Activated T-cell treated with anti-CD3 and anti-CD28 coated beads for 48 hours (primary cell): ENCODE data around the gene ADGRL2.

Source experiments
- DNase-seq: peaks from one replicate; pipeline ENCODE4 v3.0.0-alpha.2; 2020; ENCODE audit warnings: low read depth

The ADGRL2 gene

DNA sequence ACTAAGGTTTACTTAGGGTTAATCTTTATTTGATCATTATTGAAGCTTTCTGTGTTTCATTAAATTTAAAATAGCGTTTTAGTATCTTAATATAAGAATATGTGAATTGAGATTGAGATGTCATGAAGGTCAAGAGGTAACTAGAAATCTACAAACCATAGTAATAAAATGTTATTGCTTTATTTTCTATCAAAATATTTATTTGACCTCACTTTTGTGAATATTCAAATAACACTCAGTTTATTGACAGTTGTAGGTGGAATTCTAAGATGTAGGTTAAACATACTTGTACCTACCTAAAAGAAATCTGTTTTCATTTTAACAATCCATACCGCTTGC, 5.7 kb downstream of the ADGRL2 start:
- DNase-seq: no peak

DNA sequence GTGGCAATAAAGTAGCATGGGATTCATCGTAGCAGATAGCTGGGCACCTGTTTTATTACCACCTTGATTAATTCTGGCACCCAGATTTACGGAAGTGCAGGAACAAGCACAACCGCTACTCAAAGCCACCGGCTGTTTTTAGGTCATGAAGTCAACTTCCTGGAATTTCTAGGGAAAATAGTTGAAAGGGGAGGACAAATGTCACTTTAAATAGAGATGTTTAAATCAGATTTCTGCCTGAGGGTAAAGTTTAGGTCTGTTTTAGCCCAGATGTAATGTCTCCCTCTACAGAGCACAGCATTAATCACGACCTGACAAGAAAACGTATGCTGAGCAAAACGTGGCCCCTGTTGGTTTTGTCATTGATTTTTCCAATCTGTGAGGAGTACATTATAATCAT, 8.0 kb downstream of the ADGRL2 start:
- no peak for DNase-seq

DNA sequence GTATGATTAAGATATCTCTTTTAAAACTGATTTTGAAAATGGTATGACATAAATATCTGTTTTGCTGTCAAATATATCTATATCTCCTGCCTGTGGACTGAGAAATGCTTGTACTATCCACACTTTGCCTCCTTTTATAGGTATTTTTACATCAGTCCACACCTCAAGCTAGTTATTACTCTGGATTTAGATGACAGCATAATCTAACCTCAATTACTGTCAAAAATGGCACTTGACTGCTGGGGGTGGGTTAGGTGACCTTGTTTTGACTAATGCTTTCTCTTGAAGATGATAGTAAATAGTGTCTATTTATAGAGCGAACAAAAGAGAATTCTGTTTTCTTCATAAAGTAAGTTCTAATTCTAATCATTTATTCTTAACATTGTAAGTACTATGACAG, 9.1 kb downstream of the ADGRL2 start:
- no peak for DNase-seq

DNA sequence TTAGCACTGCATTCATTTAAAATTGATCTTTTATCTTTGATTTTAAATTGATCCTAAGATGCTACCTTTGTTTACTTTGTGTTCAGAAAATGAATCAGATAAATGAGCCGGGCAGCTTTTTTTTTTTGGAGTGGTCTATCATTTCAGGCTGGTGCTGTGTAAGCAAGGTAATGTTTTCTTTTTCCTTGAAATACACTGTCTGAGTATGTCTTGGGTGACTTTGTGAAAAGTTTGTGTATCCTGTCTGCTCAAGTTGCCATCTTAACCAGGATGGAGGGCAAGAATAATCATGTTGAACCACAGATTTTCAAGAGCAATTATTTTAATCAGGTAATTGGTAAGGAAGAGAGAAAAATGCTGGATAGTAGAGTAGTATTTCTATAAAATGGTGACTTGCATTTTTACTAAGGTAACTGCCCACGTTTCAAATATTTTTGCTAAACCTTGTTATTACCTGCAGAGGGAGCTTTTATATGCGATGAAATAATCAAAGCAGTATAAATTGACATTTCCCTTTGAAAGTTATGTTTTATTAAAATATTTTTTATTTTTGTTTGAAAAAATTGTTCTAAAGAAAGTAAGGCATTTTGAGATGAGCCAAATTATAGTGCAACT, 11.1 kb downstream of the ADGRL2 start:
- DNase-seq: no peak

DNA sequence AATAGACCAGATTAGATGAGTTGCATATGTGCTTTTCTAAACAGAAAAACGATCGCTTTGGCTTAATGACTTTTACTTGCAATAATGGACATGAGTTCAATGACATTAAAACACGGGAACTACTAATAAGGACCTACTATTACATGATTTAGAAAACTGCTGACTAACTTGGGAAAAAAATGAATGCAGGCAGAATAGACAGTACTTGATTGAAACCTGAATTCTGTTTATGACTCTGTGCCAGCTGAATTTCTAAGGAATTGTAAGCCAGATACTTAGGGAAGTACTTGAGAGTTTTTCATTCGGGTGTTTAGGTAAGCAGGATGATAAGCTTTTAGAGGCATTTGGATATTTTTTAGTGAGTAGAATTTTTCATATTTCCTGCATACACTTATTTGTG, 12.0 kb downstream of the ADGRL2 start:
- no peak for DNase-seq

DNA sequence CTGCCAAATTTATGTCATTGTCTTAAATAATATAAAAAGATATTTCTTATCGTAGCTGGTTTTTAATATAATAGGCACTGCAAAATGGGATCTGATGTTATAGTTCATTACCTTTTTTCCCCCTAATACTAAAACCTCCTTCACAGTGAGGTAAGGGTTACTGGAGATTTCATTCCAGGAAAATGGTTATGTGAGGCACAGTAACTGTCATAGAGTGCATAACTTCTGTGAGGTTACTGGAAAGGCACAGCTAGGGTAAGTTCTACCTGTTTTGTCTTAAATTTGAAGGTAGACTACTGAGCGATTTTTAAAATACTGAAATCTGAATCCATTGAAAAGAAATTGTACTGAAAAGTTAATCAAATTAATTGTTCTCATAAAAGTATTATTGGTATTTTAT, 13.0 kb downstream of the ADGRL2 start:
- DNase-seq: no peak

DNA sequence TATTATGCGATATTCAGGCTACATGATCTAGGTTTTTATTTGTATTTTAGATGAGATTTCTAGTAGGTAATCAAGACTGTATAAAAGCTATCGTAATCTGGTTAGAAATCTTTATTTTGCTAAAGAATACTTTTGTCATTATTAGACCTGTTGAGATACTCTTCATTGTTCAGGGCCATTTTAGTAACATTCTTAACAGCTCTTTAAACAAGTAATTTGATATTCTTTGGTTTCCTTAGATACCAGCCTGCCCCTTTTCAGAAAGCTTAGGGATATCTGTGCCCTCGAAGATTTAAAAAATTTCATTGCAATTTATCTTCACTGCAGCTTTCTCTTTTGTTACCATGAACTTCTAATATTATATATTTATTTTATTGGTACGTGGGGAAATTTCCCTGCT, 18.9 kb downstream of the ADGRL2 start:
- no peak for DNase-seq

DNA sequence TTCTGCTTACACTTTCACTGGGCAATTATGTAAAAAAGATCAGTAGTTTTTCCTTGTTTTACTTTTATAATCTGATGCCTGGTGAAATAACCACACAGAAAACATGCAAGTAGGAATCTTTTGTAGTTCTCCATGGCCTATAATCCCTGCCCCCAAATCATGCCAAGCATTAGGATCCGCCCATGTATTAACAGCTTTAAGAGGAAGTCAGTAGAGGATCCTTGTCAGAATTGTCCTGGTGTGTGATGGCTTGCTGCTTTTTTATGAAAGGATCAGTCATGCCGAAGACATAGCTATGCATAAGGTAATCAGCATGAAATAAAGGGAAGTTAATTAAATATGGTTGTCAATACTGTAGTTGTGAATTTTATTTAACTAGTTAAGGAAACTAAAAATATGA, 20.0 kb downstream of the ADGRL2 start:
- no peak for DNase-seq

DNA sequence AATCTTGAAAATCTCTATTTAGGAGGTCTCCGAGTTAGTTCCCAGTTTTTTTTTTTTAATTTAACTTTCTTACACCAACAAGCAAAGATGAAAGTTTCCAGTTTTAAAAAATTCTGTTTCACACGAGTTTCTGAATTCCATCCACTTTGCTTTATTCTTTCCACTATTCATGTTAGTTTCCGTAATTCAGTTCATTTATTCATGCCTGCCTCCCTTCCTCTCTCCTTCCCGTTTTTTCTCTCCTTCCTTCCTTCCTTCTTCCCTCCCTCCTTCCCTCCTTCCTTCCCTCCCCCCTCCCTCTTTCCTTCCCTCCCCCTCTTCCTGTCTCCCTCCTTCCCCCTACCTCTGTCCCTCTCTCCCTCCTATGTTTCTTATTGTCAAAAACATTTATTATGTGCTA, 22.3 kb downstream of the ADGRL2 start:
- DNase-seq: no peak

DNA sequence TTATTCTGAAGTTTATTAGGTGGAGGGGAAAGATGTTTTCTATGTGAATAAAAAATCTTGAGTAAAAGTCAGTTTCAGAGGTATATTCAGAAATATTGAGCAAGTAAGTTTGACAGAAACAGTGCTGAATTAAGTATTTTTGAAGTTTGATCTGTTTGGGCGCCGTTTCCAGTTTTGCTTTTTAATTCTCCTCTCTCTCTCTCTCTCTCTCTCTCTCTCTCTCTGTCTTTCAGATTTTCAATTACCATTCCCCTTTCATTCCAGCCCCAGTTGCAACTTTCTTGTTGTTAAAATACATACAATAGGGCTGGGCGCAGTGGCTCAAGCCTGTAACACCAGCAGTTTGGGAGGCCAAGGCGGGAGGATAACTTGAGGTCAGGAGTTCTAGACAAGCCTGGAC, 24.0 kb downstream of the ADGRL2 start:
- no peak for DNase-seq

DNA sequence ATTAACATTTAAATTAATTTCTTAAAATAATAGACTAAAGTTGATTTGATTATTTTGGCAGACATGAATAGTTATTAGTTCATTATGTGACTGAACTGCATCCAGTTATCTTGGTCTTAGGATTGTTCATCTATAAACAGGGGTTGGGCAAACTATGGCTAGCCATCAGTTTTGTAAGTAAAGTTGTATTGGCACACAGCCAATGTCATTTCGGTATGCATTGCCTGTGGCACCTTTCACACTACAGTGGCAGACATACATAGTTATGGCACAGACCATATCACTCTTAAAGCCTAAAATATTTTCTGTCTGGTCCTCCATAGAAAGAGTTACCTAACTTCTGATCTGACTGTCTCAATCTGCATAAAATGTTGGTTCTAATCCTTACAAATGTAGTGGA, 27.2 kb downstream of the ADGRL2 start:
- no peak for DNase-seq

DNA sequence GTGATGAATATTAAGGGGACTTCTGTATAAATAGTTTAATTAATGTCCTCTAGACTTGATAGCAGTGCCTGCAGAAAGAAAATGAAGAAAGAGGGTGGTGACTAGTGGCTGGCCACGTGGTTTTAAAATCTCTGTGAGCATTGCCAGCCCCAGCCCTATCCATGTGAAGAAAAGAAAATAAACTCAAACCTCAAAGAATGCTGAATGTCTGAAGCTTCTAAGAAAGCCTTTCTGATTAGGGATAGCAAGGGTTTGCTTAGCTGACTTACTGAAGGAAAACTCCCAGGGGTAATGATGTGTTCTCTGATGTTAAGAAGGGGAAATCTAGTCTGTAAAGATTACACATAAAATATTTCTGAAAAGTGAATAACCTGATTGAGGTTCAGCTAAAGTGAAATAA, 31.8 kb downstream of the ADGRL2 start:
- no peak for DNase-seq

DNA sequence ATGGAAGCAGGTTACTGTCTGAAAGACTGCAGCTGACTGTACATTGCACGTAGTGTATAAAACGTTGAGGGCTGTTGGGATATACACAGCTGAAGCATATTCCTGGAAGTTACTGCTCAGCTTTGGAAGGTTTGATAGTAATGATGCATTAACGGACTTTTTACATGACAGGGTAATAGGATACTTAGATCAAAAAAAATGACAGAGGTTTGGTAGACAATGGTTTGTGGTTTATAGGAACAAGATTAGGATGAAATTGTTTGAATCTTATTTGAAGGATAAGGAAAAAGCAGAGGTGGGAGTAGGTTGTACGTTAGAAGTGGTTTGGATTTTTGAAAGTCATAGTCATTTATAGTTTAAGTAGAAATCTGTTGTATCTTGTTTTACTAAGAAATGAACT, 33.0 kb downstream of the ADGRL2 start:
- no peak for DNase-seq

DNA sequence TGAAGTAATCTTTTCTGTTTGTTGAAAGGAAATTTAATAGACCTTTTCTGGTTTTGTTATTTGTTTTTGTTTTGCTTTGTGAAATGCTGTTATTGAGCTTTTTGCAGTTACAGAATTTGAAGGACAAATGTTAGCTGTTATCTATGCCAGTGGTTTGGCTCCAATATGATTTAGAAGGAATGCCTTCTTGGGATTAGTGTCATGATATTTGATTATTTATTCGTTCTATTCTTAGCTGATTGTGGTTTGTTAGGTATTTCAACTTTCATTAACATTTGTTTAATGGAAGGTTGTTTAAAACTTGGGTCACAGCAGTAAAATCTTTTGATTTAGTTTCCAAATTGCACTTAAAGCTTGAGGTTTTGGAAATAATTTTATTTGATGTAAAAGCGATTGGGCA, 33.5 kb downstream of the ADGRL2 start:
- no peak for DNase-seq

DNA sequence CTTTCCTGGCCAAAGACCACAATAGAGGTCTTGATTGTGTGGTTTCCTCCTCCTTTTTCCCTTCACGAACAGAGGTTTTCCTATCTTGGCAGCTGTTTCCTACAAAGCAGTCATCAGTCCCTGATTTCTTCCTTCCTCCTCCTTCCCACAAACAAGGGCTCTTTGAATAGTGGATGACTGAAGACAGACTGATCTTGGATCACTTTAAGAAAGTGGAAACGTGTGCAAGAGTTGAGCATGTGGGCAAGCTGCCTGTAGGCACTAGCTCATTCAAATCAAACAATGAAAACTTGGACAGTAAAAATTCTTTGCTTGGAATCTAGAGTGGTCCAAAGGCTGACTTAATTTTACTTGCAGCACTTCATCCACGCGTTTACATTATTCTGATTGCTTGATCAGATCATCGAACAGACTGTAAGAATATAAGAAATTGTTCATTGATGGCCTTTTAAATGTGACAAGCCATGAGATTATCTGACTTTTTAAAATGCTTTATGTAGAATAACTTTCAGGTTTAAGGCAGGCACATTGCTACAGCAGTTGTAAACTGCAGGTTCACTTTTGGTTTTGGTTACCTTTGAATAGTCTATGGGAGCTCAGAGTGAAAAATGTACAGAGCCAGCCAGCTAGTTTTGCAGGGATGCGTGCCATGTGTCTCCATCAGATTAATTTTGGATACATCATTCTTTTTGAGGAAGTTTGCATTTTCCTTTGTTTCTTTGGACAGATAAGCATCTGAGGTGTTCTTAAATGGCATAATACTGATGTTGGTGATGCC, 34.4 kb downstream of the ADGRL2 start:
- no peak for DNase-seq

DNA sequence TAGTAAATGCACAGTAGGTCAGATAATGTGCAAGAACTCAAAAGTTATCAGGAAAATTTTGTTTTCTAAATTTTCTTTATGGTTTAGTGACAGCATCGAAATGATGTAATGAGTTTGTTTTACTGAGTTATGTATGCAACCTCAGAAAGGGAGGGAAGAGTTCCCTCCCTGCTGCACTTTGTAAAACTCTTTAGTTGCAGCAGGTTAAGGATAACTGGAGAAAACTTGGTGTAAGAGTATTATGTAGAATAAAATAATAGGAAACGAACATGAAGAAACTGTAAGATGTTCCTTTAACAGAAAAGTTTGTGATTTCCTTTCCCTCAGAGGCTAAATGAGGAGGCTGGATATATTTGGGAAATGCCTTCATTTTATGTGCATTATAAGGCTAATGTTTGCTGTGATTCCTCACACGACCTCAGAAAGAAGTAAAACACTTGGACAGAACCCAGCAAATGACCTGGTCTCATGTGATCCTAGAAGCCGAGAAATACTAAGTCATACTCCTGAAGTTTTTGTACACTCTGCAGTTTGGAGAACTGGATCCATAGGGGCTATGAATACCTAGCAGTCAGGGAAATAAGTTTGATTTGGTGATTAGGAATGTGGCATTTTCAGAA, 35.4 kb downstream of the ADGRL2 start:
- DNase-seq: no peak

DNA sequence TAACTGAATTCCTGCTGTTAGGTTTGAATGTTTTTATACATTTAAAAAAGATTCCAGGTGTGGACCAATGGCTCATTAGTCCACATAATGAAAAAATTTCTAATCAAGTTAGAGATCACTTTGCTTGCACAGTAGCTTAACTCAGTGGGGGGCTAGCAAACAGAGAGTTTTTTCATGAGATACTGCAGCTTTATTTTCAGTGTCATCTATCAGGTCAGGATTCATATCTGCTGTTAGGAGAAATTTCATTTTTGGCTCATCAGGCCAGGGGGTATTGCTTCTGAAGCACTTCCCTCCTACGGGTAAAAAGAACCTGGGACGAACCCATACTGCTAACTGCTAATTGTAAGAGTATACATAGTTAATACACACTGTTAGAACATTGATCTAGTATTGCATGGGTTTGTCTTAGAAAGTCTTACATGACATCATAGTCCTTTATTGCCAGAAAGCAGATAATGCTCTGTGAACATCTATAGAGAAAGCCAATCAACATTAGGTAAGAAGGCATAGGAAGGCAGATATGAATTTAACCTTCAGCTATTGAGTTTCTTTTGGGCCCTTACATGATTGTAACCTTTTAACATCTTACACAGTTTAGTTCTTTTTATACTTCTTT, 38.0 kb downstream of the ADGRL2 start:
- no peak for DNase-seq

DNA sequence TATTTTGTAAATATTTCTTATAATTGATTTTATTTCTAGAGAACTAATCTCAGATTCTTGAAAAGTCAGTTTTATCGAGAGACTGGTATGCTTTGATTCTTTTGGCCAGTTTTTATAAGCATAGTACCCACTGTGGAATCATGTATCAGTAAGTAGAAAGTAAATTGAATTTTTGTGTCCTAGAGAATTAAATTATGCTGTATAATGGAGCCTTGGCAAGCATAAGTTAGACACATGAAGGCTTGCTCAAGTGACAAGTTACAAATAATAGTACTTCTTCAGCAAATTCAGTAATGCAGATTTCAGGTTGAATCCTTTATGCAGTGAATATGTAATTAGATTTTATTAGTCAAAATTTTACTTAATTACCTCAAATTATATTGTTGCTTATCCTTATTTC, 40.1 kb downstream of the ADGRL2 start:
- DNase-seq: no peak

DNA sequence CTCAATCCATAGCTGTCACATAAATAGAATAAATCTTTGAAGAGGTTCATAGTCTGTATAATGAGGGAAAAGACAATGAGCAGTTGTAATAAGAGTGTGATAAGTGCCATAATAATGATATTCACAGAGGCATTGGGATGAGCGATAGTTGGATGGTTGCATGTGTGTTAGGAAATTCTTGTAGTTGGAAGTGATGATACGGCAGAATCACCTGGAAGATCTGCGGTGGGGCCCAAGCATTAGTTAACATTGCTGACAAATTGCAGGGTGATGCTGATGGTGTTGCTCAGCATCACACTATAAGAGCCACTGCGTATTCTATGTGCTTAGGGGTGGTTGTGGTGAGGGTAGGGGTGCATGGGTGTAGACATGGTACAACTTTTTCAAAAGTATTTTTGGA, 41.1 kb downstream of the ADGRL2 start:
- DNase-seq: no peak

DNA sequence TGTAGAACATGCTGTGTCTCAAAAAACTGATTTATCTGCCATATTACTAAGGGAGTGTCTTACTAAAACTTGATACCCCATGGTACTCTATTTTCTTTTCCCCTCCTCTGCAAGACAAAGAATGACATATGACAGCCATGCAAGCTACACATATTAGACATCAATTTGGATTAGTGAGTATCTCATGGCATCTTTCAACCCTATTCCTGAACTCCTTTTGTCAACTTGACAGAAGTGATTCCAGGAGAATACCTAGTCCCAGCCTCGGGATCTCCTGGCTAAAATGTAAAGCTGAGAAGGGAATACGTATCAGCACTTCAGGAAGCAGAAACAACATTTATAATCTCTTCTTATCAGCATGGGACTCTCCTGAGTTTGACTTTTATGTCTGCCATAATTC, 43.7 kb downstream of the ADGRL2 start:
- DNase-seq: no peak

DNA sequence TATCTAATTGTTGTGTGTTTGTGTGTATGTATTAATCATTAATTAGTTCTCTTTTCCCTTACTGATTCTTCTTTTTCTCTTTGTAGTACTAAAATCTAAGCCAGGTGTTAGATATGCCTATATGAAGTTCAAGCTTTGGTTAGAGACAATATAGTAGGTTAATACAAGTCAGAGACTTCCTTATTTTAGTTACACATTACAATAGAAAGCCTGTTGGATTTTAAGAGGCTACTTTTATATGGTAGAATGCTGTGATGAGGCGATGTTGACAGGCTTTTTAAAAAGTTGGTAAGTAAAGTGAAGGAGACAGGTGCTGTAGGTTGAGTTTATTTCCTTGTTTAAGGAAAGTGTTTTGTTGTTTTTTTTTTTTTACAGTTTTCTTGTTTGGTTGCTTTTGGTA, 45.9 kb downstream of the ADGRL2 start:
- DNase-seq: no peak

DNA sequence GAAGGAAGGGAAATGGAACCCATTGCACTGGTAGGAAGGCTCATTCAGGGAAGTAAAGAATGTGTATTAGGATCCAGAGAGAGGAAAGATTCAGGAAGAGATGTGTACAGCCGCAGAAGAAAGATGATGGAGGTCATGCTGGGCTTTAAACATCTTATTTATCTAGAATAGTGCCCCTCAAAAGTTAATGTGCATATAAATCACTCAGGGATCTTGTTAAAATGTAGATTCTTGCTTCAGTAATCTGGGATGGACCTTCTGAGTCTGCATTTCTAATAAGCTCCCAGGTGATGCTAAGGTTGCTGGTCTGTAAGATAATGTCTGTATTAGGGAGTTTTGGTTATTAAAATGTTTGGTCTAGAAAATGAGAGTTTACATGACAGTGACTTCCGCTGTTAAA, 46.3 kb downstream of the ADGRL2 start:
- DNase-seq: no peak

DNA sequence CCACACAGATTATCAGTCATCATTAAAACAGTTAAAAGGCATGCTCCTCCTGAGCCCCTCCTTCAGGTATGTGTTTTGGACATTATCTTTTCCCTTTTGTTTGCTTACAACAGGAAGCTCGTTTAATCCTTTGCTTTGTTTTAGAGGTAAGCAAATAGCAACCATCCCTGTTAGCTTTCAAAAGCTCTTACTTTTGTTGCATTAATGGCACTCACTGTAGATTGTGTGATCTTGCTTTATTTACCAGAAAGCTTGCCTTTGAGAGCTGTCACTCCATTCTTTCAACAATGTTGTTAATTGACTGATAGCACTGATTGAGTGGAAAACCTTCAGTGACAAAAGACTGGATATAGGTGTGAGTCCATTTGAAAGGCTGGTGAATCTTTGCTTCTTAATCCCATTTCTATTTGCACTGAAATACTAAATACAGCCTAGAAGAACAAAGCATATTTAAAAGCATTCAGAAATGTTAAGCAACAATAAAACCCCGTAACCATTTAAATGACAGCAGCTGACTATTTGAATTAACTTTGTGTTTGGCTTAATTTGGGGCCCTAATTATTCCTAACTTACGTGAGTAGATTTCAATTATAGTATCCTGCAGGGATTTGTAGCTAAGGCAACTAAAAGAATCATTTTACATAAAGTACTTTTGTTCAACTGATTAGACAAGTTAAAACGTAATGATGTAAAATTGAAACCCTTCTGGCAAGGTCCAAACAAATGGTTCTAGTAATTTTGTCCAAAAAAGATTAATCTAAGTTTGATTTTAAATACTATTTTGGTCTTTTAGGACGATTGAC, 48.3 kb downstream of the ADGRL2 start:
- no peak for DNase-seq
